Naive B cell (primary cell): ENCODE measurements around the gene ENOX2. TPM values are rescaled to one million over a fixed set of nuclear protein-coding genes. Genes with fewer than 3 reads are reported as not detected.
A peak's percentile ranks its signal among the peaks of the same experiment; 100 is the strongest.
"Not testable (repeated sequence)": the region's sequence is repeated elsewhere in the genome, so short reads cannot be mapped to it uniquely, and the experiment has no call there.

Experiments used
- ATAC-seq, 2 donors: fragments of 150-1000 bp; cut with Tn5 transposase; 2 replicates each; pipeline ENCODE4 v1.10.0; 2021; ENCODE audit warnings: low read depth in 2 of 2, mild to moderate bottlenecking in 2 of 2, moderate library complexity in 2 of 2
- DNase-seq: peaks from one replicate; pipeline ENCODE4 v3.0.0; 2022
- H3K27ac Mint-ChIP-seq, 6 donors: one replicate each; pipeline ENCODE4 v1.8.0; 2020 to 2022; ENCODE audit warnings: mild to moderate bottlenecking in 6 of 6, mixed read lengths in 6 of 6, moderate library complexity in 5 of 6, inconsistent platforms in 2 of 6
- H3K27me3 Mint-ChIP-seq, 3 donors: one replicate each; pipeline ENCODE4 v1.8.0; 2021 to 2022; ENCODE audit warnings: mixed read lengths in 3 of 3, mild to moderate bottlenecking in 1 of 3
- H3K36me3 Mint-ChIP-seq, 2 donors: one replicate each; pipeline ENCODE4 v1.8.0; 2020 to 2022; ENCODE audit warnings: mixed read lengths in 2 of 2, inconsistent platforms in 1 of 2, mild to moderate bottlenecking in 1 of 2
- H3K4me1 Mint-ChIP-seq, 3 donors: one replicate each; pipeline ENCODE4 v1.8.0; 2020 to 2022; ENCODE audit warnings: mixed read lengths in 3 of 3, inconsistent platforms in 1 of 3, mild to moderate bottlenecking in 1 of 3, moderate library complexity in 1 of 3
- H3K4me3 Mint-ChIP-seq, 8 donors: one replicate each; pipeline ENCODE4 v1.8.0; 2020 to 2022; ENCODE audit warnings: mild to moderate bottlenecking in 8 of 8, mixed read lengths in 8 of 8, moderate library complexity in 8 of 8, inconsistent platforms in 2 of 8
- H3K9me3 Mint-ChIP-seq, 7 donors: one replicate each; pipeline ENCODE4 v1.8.0; 2020 to 2022; ENCODE audit warnings: mixed read lengths in 7 of 7, mild to moderate bottlenecking in 5 of 7, inconsistent platforms in 2 of 7, moderate library complexity in 1 of 7
- polyA plus RNA-seq, 6 donors: library from polyadenylated mRNA; unstranded; fragments of 300-500 nt; fragmentation: Illumina TruSeq; gene quantifications; one replicate each; pipeline ENCODE4 v1.2.3, GENCODE V29; 2021; ENCODE audit warnings: low read depth in 6 of 6

ENOX2 gene, protein sequence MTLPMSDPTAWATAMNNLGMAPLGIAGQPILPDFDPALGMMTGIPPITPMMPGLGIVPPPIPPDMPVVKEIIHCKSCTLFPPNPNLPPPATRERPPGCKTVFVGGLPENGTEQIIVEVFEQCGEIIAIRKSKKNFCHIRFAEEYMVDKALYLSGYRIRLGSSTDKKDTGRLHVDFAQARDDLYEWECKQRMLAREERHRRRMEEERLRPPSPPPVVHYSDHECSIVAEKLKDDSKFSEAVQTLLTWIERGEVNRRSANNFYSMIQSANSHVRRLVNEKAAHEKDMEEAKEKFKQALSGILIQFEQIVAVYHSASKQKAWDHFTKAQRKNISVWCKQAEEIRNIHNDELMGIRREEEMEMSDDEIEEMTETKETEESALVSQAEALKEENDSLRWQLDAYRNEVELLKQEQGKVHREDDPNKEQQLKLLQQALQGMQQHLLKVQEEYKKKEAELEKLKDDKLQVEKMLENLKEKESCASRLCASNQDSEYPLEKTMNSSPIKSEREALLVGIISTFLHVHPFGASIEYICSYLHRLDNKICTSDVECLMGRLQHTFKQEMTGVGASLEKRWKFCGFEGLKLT
- 10 to 100 TPM; 17.2 to 32.6 (median 25.2) TPM for polyA plus RNA-seq

DNA sequence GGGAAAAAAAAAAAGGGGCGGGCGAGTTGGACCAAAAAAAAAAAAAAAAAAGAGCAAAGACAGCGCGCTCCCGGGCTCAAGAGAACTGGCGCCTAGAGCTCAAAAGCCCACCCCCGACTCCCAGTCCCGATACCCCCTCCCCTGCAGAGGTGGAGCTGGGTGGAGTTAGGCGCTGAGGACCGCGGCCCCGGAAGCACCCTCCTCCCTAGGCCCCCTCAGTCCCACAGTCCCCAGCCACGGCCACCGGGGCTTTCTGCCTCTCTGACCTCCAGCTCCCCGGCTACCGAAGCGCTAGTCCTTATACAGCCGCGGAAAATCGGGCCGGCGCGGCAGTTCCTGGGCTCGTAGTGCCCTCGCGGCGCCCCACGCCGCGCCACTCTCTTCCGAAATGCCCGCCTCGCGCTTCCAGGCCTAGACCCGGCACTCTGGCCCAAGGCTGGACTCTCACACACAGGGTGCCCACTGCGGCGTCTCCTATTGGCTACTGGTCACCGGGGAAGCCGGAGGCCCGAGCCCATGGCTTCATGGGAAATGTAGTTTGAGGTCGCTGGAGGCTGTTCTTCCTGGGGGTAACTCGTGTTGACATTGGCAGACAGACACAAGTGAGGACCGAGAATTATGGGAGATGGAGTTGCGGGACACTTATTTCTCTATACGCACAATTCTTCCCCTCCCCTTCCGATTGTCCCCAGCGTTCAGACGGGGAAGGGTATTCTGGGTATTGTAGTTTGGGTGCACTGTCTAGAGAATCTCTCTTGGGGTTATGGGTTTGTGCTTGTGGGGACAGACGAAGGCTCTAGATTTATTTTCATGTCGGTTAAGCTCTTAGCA lies at the start of gene ENOX2:
TSS of gene ENOX2 (minus strand) at position 427 of the 831 bp plus-strand sequence. CDS start 199,993 bp downstream, outside the sequence.
- peaks cover 8 to 11% (median 9%) of the 10 kb centered on the region in 3 donors for H3K4me1 Mint-ChIP-seq
- peak within 1 kb of the TSS in 3 of 6 donors; percentile 70 to 92 (median 82) for H3K27ac Mint-ChIP-seq
- H3K36me3 Mint-ChIP-seq, result no peaks in the 10 kb centered on the region
- peaks cover 0 to 4% (median 0%) of the 10 kb centered on the region in 3 donors for H3K27me3 Mint-ChIP-seq
- H3K4me3 Mint-ChIP-seq, result peak within 1 kb of the TSS in 1 of 8 donors; percentile 92
- peak; percentile 94 for ATAC-seq
- H3K9me3 Mint-ChIP-seq, result no peaks in the 10 kb centered on the region
- DNase-seq, result peak; percentile 83

DNA sequence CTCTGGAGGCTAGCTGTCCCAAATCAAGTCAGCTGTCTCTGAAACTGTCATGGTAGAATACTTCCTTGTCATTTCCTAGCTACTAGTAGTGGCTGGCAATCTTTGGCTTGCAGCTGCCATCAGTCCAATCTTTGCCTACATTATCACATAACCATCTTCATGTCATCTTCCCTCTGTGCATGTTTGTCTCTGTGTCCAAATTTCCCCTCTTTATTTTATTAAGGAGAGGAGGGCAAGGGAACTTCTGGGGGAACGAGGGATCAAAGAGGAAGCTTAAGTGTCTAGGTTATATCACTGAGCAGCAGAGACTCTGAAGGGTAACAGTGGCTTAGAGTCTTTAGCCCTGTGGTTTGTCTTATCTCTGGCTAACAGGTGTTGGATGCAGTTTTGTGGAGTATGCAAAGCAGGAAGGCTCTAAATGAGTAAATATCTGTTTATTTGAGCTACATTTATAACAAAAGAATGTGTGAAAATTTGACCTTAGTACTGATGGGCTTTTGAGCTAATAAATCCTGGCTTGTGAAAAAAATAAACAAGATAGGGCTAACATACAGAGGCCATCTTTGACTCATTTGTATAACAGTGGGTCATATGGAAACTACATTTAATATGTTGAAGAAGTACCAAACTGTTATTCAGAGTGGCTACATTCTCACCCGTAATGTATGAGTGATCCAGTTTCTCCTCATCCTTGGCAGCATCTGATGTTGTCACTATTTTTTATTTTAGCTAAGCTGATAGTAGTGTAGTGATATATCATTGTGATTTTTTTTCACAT lies 49.4 kb upstream of the ENOX2 start:
- no peak for ATAC-seq
- no peak overlapping the region for H3K27ac Mint-ChIP-seq
- H3K9me3 Mint-ChIP-seq, result peaks cover 0 to 11% (median 4%) of the 10 kb centered on the region in 7 donors

DNA sequence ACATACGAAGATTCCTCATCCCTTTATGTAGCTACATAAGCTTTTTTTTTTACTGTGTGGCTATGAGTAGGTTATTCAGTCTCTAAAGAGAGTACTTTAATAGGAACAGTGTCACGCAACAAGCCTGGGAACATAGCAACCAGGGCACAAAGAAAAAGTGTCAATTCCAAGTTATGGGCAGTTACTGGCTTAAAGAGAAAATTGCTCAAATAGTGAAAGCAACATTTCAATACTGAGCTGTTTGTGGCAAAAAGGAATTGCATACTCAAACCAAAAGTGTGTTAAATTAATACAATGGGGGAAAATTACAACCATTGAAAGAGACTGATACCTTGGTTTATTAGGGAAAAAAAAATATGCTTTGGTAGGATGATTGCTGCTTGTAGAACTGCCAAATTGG lies 41.2 kb upstream of the ENOX2 start:
- Mint-ChIP-seq H3K27ac (no peak overlapping the region), H3K36me3 (no peaks in the 10 kb centered on the region), H3K4me3 (no peak overlapping the region), H3K4me1 (no peaks in the 10 kb centered on the region), H3K27me3 (peaks cover 4 to 31% (median 23%) of the 10 kb centered on the region in 3 donors), H3K9me3 (peaks cover 0 to 23% (median 6%) of the 10 kb centered on the region in 7 donors)
- no peak for ATAC-seq
- DNase-seq, result no peak

More for the DNA sequence above, 49.4 kb upstream of the ENOX2 start:
- H3K36me3 Mint-ChIP-seq, result no peaks in the 10 kb centered on the region
- DNase-seq, result no peak
- H3K27me3 Mint-ChIP-seq, result peaks cover 8 to 15% (median 11%) of the 10 kb centered on the region in 3 donors
- H3K4me3 Mint-ChIP-seq, result no peak overlapping the region
- H3K4me1 Mint-ChIP-seq, result no peaks in the 10 kb centered on the region

DNA sequence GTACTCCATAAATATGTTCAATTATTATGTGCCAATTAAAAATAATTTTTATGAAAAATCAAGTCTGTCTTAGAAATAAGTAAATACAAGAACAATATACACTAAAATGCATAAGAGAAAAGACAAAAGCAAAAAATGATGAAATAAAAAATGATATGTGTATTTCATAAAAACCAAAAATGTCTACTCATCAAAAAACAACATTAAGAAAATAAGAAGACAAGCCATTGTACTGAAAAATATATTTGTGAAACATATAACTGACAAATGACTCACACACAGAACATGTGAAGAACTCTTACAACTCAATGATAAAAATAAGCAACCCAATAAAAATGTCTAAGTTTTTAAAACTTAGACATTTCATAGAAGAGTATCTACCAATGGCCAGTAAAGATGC lies 34.1 kb upstream of the ENOX2 start:
- ATAC-seq (no peak), DNase-seq (no peak)
- Mint-ChIP-seq H3K9me3 (peaks cover 0 to 4% (median 0%) of the 10 kb centered on the region in 7 donors), H3K36me3 (no peaks in the 10 kb centered on the region), H3K27me3 (peaks cover 4 to 14% (median 8%) of the 10 kb centered on the region in 3 donors), H3K4me3 (no peak overlapping the region), H3K27ac (no peak overlapping the region), H3K4me1 (no peaks in the 10 kb centered on the region)

DNA sequence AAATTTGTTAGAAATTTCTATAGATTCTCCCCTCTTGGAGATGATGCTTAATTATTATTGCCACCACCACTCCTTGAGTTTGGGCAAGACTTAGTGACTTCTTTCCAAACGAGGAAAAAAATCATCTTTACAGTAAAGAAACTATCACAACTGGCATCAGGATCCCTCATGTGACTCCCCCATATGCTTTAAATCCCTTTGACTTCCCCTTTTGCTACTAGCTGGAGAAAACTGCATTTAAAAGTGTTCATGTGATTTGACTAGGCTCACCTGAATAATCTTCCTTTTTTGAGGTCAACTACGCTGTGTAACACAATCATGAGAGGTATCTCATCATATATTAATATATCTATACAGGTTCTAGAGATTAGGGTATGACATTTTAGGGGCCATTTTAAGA lies 30.3 kb upstream of the ENOX2 start:
- DNase-seq (no peak), ATAC-seq (no peak)
- no peak overlapping the region for H3K4me3 Mint-ChIP-seq
- H3K36me3 Mint-ChIP-seq, result no peaks in the 10 kb centered on the region
- H3K27ac Mint-ChIP-seq, result no peak overlapping the region
- no peaks in the 10 kb centered on the region for H3K9me3 Mint-ChIP-seq
- no peaks in the 10 kb centered on the region for H3K4me1 Mint-ChIP-seq
- H3K27me3 Mint-ChIP-seq, result peaks cover 0 to 13% (median 2%) of the 10 kb centered on the region in 3 donors

DNA sequence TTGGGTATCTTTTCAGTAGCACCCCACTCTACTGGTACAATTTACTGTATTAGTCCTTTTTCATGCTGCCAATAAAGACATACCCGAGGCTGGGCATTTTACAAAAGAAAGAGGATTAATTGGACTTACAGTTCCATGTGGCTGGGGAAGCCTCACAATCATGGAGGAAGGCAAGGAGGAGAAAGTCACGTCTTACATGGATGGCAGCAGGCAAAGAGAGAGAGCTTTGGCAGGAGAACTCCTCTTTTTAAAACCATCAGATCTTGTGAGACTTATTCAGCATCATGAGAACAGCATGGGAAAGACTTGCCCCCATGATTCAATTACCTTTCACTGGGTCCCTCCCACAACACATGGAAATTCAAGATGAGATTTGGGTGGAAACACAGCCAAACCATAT lies 17.4 kb upstream of the ENOX2 start:
- not testable (repeated sequence) for H3K4me1 Mint-ChIP-seq, H3K27ac Mint-ChIP-seq, H3K36me3 Mint-ChIP-seq, DNase-seq, H3K4me3 Mint-ChIP-seq, ATAC-seq, H3K9me3 Mint-ChIP-seq
- peaks cover 6 to 14% (median 9%) of the 10 kb centered on the region in 3 donors for H3K27me3 Mint-ChIP-seq

DNA sequence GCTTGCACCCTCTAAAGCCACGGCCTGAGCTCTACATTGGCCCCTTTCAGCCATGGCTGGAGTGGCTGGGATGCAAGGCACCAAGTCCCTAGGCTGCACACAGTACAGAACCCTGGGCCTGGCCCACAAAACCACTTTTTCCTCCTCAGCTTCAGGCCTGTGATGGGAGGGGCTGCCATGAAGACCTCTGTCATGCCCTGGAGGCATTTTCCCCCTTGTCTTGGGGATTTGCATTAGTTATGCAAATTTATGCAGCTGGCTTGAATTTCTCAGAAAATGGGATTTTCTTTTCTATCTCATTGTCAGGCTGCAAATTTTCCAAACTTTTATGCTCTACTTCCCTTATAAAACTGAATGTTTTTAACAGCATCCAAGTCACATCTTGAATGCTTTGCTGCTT lies 16.7 kb upstream of the ENOX2 start:
- H3K27me3 Mint-ChIP-seq, result peaks cover 6 to 14% (median 7%) of the 10 kb centered on the region in 3 donors
- H3K27ac Mint-ChIP-seq, H3K36me3 Mint-ChIP-seq, H3K4me3 Mint-ChIP-seq, ATAC-seq, H3K4me1 Mint-ChIP-seq, DNase-seq, H3K9me3 Mint-ChIP-seq: not testable (repeated sequence)

DNA sequence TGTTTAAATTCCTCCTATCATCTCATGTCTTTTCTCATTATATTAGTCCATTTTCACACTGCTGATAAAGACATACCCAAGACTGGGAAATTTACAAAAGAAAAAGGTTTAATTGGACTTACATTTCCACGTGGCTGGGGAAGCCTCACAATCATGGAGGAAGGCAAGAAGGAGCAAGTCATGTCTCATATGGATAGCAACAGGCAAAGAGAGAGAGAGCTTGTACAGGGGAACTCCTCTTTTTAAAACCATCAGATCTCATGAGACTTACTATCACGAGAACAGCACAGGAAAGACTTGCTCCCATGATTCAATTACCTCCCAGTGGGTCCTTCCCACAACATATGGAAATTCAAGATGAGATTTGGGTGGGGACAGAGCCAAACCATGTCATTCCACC lies 15.5 kb upstream of the ENOX2 start:
- not testable (repeated sequence) for ATAC-seq, H3K9me3 Mint-ChIP-seq, H3K4me1 Mint-ChIP-seq, H3K36me3 Mint-ChIP-seq, H3K27ac Mint-ChIP-seq, DNase-seq, H3K4me3 Mint-ChIP-seq
- peaks cover 4 to 14% (median 6%) of the 10 kb centered on the region in 3 donors for H3K27me3 Mint-ChIP-seq

DNA sequence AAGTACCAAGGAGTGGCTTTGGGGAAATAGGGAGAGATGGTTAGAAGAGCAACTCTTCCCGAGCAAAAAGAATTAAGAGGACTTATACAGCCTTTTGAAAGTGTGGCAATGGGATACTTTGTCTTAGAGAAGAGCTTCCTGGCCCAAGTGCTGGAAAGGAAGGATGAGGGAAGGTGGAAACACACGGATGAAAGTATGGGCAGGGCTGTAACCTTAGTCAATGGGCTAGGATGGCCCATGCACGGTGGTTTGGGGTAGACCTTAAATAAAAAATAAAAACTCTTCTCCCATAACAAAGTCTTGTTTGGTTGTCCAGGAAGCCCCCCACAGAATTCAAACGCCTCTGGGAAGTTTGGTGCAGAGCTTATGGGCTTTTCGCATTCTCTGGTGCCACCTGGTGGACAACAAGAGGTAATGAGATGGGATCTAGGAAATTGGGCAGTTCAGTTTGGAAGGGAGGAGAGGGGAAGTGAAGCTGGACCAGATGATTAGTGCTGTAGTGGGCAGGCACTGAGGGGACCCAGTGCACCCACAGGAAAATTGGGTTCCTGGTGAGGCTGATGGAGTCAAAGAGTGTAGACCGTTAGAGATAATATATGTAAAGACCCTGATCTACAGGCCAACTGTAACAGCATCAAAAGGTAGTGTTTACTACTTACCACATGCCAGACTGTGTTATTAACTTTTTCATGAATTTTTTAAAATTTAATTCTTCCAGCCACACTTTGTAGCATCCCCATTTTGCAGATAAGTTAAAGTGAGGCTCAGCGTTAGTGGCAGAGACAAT lies 13.8 kb upstream of the ENOX2 start:
- H3K4me3 Mint-ChIP-seq, result no peak overlapping the region
- H3K4me1 Mint-ChIP-seq, result no peaks in the 10 kb centered on the region
- peaks cover 0 to 14% (median 4%) of the 10 kb centered on the region in 3 donors for H3K27me3 Mint-ChIP-seq
- no peaks in the 10 kb centered on the region for H3K36me3 Mint-ChIP-seq
- ATAC-seq (peak; percentile 53 to 54), DNase-seq (peak; percentile 39)
- H3K27ac Mint-ChIP-seq, result no peak overlapping the region
- no peaks in the 10 kb centered on the region for H3K9me3 Mint-ChIP-seq

DNA sequence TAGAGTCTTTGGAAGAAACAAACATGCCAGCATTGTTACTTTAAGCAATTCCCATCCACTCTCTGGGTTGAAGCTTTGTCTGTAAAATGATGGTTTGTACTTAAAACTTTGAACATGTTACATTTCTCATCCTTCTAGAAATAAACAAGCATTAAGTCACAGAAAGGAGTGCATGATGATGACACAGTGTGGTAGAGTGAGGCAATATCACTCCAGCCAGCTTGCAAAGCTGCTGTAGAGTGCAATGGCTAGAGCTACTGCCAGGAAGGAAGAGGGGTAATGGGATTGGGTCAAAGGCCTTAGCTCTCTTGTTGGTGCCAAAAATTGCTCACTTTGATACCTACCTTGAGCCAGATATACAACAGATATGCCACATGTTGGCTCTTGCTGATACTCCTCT lies 12.3 kb upstream of the ENOX2 start:
- no peak for DNase-seq
- ATAC-seq, result no peak
- Mint-ChIP-seq H3K4me3 (no peak overlapping the region), H3K4me1 (no peaks in the 10 kb centered on the region), H3K27ac (no peak overlapping the region), H3K36me3 (no peaks in the 10 kb centered on the region), H3K27me3 (peaks cover 0 to 18% (median 4%) of the 10 kb centered on the region in 3 donors), H3K9me3 (no peaks in the 10 kb centered on the region)

DNA sequence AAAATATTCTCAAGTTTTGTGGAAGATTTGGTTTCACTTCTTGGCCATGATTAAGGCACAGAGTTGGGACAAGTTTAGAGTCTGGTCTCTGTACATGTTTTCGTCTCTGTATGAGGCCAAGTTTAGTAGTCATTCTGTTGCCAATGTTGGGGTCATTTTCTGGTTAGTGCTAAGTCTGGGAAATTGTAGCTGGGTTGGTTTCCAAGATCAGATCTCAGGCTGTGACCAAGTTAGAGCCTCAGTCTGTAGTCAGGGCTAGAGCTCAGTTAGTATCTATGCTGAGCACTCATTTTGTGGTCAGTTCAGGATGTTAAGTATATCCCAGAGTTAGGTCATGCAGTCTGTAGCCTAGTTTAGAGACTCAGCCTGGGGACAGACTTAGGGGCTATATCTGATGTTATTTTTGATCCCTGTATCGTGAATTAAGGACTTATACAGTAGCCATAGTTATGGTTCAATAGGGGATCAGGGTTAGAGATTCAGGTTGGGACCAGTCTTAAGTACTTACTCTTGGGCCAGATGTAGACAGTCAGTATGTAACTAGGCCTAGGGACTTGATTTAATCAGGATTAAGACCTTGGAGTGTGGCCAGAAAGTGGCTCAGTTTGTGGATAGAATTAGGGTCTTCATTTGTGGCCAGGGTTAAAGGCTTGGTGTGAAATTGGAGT lies 6.6 kb upstream of the ENOX2 start:
- Mint-ChIP-seq H3K9me3 (peaks cover 0 to 3% (median 0%) of the 10 kb centered on the region in 7 donors), H3K27me3 (peaks cover 0 to 10% (median 4%) of the 10 kb centered on the region in 3 donors), H3K4me3 (no peak overlapping the region), H3K4me1 (no peaks in the 10 kb centered on the region), H3K36me3 (no peaks in the 10 kb centered on the region), H3K27ac (no peak overlapping the region)
- ATAC-seq (no peak), DNase-seq (no peak)

DNA sequence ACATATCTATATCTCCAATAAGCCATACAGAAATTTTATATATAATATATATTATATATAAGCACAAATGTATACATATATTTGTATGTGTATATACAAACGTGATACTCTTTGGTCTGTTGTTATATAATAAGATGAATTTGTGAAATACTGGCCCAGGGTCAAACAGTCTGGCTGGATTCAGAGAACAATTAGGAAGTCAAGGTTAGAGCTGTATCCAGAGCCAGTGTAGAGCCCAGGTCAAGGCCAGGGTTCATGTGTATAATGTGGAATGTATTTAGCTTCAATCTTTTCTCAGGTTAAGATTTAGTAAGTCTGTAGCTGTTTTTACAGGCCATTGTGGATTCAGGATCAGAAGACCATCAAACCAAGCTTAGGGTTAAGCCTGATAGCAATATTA lies 3.8 kb upstream of the ENOX2 start:
- Mint-ChIP-seq H3K27me3 (peaks cover 0 to 10% (median 4%) of the 10 kb centered on the region in 3 donors), H3K27ac (no peak overlapping the region), H3K36me3 (no peaks in the 10 kb centered on the region), H3K4me1 (peaks cover 7 to 8% (median 7%) of the 10 kb centered on the region in 3 donors), H3K4me3 (no peak overlapping the region), H3K9me3 (peaks cover 0 to 3% (median 0%) of the 10 kb centered on the region in 7 donors)
- ATAC-seq (no peak), DNase-seq (no peak)
